ENCODE results near the gene COLEC11.

The COLEC11 gene

DNA sequence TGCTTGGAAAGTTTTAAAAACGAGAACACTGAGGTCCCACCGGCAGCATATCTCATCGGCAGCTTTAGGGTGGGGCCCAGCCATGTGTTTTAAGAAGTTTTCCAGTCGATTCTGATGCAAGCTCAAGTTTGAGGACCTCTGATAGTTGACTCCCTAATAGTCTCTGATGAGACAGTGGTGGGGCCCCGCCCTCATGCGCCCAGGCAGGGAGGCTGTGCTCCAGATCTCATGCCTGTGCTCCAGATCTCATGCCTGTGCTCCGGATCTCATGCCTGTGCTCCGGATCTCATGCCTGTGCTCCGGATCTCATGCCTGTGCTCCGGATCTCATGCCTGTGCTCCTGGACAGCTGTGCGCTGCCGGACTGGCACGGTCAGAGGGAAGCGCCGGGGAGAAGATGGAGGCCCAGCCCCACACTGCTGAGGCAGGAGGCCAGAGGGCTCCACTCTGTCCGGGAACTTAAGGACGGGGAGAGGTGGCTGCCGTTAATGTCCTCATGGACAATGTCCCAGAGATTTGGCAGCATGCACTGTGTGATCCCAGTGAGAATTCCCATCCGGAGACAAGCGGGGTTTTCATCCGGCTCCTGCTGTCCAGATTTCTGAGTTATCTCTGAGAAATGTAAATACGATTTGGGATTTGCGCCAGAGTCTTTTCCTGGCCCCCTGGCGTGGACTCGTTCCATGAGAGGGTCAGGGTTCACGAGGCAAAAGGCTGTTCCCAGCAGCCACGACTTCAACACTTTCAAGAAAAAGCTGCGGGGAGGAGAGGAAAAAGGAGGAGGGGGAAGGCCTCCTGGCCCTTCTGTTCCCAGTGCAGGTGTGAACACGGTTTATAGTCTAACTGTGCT is 9.4 kb upstream of the COLEC11 start:
- peak; percentile 72 for DNase-seq (ENCODE audit: low read depth)

GRCh38 chr2:3586220-3586619 is 8.7 kb upstream of the COLEC11 start:
- DNase-seq (ENCODE audit: low read depth), result no peak

- DNase-seq (ENCODE audit: low read depth), result no peak
Measured at GRCh38 chr2:3587021-3587420, 7.9 kb upstream of the COLEC11 start.

GRCh38 chr2:3587432-3587831 is 7.5 kb upstream of the COLEC11 start:
- DNase-seq (ENCODE audit: low read depth), result no peak

GRCh38 chr2:3588084-3588483 is 6.8 kb upstream of the COLEC11 start:
- no peak for DNase-seq (ENCODE audit: low read depth)

- DNase-seq (ENCODE audit: low read depth), result no peak
Measured at GRCh38 chr2:3589086-3589485, 5.8 kb upstream of the COLEC11 start.

GRCh38 chr2:3595404-3595803 is 492 bp downstream of the COLEC11 start:
- DNase-seq (ENCODE audit: low read depth), result no peak

GRCh38 chr2:3595985-3596384 is 1.1 kb downstream of the COLEC11 start:
- no peak for DNase-seq (ENCODE audit: low read depth)

- no peak for DNase-seq (ENCODE audit: low read depth)
Measured at GRCh38 chr2:3596901-3597417, 2.0 kb downstream of the COLEC11 start.

DNA sequence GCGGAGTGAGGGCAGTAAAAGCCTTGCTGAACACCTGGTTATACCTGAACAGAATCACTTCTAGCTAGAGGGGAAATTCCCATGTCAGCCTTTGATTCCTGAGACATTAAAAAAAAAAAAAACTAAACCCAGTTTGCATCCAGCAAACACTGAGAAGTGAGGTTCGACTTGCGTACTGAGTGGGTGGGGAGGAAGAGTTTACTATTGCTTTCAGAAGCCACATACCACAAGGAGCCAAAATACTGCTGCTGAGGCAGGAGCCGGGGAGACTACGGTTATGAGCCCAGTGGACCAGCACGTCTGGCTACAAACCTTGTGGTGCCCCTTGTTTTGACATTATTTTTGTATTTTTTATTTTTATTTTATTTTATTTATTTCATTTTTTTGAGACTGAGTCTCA is 2.7 kb downstream of the COLEC11 start:
- DNase-seq (ENCODE audit: low read depth), result no peak

GRCh38 chr2:3598197-3598910 is 3.4 kb downstream of the COLEC11 start:
- DNase-seq (ENCODE audit: low read depth), result no peak

DNA sequence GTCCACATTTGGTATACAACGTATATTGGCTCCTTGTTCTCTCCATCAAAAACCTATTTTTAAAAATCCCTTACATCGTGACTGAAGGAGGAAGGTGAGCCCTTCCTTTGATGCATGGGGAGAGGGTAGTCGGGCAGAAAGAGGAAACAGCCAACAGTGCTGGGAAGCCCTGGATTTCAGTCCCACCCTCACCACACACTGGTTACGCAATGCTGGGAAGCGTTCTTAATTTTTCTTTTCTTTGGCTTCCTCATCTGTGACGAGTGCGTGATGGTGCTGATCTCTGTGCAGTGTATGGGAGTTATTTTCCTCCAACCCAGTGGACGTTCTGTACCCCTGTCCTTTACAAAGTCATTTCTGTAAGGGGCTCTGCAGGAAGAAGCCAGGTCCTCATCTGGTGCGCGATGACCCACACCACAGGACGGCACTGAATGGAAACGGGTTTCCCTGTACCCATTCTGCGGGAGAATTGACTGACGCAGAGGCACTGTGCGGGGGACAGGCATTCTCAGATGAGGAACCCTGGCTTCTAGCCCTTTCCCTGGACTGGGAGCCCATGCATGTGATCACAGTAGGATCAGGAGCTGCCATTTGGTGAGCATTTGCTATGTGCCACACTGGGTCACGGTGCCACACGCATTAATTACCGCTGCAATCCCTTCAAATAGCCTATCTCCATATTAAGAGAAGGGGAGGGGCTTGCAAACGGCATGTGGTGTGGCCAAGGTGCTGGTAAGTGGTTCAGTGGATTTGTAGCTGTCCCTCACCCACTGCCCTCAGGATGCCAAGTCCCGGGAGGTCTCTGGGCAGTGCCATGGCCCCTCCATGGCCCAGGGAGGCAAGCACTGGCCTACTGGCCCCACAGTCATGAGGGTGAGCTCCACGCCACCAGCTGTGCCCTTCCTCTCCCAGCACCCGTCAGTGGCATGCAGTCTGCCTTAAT is 4.3 kb downstream of the COLEC11 start:
- no peak for DNase-seq (ENCODE audit: low read depth)

DNA sequence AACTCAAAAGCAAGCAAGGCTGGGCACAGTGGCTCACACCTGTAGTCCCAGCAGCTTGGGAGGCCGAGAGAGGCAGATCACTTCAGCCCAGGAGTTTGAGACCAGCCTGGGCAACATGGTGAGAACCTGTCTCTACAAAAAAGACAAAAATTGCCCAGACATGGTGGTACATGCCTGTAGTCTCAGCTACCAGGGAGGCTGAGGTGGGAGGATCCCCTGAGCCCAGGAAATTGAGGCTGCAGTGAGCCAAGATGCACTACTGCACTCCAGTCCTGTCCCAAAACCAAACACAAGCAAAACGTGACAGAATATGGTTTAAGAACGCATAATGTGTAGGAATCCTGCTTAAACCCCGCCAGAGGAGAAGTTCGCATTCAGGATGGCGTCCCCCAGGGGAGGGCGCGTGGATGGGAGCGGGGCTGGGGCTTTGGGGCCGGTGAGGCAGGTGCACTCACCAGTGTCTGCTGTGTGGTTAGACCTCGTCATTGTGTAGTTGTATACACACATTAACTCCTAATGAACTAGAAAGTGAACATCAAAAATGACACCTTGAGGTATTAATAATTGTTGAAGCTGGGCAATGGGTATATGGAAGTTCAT is 5.4 kb downstream of the COLEC11 start:
- DNase-seq (ENCODE audit: low read depth), result no peak

GRCh38 chr2:3601561-3602271 is 6.8 kb downstream of the COLEC11 start:
- no peak for DNase-seq (ENCODE audit: low read depth)

DNA sequence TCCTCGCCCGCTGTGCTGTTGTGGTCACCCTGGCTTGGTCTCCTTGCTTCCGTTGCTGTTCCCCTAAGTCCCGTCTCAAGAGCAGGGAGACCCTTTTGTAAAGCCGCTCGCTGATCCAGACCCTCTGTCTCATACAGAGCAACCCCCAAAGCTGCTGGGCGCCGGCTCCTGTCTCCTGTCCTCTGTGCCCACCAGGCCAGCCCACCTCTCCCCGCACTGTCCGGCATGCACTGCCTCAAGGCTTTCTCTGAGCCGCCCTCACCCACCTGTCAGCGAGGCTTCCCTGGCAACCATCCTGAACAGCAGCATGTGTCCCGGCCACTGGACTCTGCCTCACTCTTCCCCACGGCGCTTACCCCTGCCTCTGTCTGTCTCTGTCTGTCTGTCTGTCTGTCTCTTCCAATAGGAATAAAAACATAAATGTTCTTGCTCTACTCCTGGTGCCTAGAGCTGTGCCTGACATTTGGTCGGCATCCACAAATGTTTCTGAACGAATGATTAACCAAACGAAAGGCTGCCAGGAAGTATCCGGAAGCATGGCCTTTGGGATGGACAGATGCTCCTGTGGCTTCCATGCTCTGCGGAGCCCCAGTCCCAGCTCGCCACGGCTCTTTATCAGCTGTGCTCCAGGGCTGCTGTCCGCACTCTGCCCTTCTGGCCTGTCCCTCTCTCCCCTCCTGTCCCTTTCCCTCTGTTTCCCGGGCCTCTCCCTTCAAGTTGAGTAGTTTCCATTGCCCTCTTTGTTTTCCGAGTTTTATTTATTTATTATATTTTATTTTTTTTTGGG is 7.8 kb downstream of the COLEC11 start:
- no peak for DNase-seq (ENCODE audit: low read depth)

DNA sequence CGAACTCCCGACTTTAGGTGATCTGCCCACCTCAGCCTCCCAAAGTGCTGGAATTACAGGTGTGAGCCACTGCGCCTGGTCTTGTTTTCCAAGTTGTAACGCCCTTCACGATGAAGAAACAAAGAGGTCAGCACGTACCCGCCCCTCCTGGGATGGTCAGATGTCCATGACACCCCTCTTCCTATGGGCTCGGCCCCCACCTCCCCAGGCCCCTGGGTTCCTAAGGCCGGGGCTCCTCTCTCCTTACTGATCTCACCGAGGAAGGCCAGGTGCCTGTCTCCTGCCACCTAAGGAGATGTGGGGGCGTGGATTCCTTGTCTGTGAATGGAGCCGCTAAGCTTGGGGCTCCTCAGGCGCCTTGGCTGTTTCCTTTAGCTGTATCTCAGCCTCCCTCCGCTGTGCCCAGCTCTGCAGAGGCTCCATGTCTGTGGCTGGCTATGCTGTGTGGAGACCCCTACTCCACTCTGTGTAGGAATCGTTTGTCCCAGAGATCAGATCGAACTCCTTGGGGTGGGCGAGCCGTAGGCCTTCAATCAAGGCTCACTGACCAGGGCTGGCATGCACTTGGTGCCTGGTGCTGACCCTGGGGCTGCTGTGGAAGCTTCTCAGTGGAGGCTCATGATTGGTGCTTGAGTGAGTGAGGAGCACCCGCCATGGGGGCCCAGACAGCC is 8.8 kb downstream of the COLEC11 start:
- DNase-seq (ENCODE audit: low read depth), result no peak

DNA sequence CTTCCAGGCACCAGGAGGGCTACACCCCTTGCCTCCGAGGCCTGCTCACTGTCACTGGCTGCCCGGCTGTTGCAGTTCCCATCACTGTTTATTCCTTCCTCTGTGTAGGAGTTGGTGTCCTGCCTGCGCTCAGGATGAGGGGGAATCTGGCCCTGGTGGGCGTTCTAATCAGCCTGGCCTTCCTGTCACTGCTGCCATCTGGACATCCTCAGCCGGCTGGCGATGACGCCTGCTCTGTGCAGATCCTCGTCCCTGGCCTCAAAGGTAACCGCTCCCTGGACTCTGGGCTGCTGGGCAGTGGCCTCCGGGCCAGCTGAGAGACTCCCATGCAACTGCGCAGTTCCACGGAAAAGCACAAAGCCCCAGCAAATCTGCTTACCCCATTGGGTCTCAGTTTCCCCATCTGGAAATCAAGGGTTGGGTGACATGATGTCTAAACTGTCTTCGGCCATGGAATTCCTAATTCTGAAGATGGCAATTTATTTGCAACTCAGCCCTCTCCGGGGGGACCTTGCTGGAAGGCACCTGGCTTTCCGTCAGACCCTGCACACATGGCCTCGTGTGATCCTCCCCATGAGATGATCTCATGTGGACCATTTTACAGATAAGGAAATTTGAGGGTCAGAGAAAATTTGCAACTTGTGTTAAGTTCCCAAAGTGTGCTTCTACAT is 9.4 kb downstream of the COLEC11 start:
- DNase-seq (ENCODE audit: low read depth), result no peak

- DNase-seq (ENCODE audit: low read depth), result no peak
Measured at GRCh38 chr2:3604991-3605961, 10.4 kb downstream of the COLEC11 start.
